Testis (tissue), 3 donors: Measurements from ENCODE around the gene ZC3H10. TPM values are rescaled to one million over a fixed set of nuclear protein-coding genes. Genes with fewer than 3 reads are reported as not detected.

ENCODE experiments used
- DNase-seq: peaks from one replicate; pipeline ENCODE4 v3.0.0-alpha.2; 2019
- H3K27ac ChIP-seq, 2 donors: fragments of 200-600 bp; sonication (generic); one replicate each; pipeline ENCODE4 v1.5.1; 2019
- H3K27me3 ChIP-seq: fragments of 200-600 bp; sonication (generic); one replicate; pipeline ENCODE4 v1.5.1; 2019
- H3K36me3 ChIP-seq: fragments of 200-600 bp; sonication (generic); one replicate; pipeline ENCODE4 v1.5.1; 2017; ENCODE audit warnings: low read depth; ENCODE audit errors: missing control alignments
- H3K4me1 ChIP-seq: fragments of 200-600 bp; sonication (generic); one replicate; pipeline ENCODE4 v1.5.1; 2019
- H3K4me3 ChIP-seq, 2 donors: fragments of 200-600 bp; sonication (generic); one replicate each; pipeline ENCODE4 v1.5.1; 2017 to 2019
- H3K9me3 ChIP-seq: fragments of 200-600 bp; sonication (generic); one replicate; pipeline ENCODE4 v1.5.1; 2017
- CTCF ChIP-seq, 3 experiments: fragments of 450-650 bp in 2 of 3; fragments of 200-600 bp in 1 of 3; sonication (generic) in 1 of 3; IDR thresholded peaks; one replicate each; pipeline ENCODE4 v1.5.1; 2016 to 2019; ENCODE audit warnings: antibody characterized with exemption in 3 of 3, mild to moderate bottlenecking in 2 of 3, moderate library complexity in 1 of 3
- POLR2A ChIP-seq: fragments of 450-650 bp; IDR thresholded peaks from one replicate; pipeline ENCODE4 v1.6.1; 2017; ENCODE audit warnings: antibody characterized with exemption, mild to moderate bottlenecking, moderate library complexity
- WGBS, 2 donors: methylation state at CpG; one replicate each; pipeline ENCODE4 v1.1.5; 2018; 5-methylcytosine and 5-hydroxymethylcytosine counted together
- intact Hi-C: fragments of 100-400 bp; cut with DNase I; formaldehyde crosslinking; loops from one replicate; pipeline ENCODE4 v1.15.1; 2023; ENCODE audit warnings: low total_unique reads
- polyA plus RNA-seq: library from polyadenylated mRNA; stranded (reverse); fragments of 350-450 nt; fragmentation: Illumina TruSeq; extraction: RNeasy Lipid Tissue Mini Kit (QIAGEN cat#74804); gene quantifications from one replicate; pipeline ENCODE4 v1.2.3, GENCODE V29; 2014; ENCODE audit warnings: low read depth, low replicate concordance; ENCODE audit not compliant: insufficient read depth
- total RNA-seq, 2 donors: library from RNA; depleted of rRNA; stranded (reverse); fragments of >200 nt; gene quantifications; one replicate each; pipeline ENCODE4 v1.2.3, GENCODE V29; 2016

Gene ZC3H10
- total and polyA plus RNA-seq, 3 donors from 2014 or later: 12.4 to 20.6 (median 16.2) TPM

DNA sequence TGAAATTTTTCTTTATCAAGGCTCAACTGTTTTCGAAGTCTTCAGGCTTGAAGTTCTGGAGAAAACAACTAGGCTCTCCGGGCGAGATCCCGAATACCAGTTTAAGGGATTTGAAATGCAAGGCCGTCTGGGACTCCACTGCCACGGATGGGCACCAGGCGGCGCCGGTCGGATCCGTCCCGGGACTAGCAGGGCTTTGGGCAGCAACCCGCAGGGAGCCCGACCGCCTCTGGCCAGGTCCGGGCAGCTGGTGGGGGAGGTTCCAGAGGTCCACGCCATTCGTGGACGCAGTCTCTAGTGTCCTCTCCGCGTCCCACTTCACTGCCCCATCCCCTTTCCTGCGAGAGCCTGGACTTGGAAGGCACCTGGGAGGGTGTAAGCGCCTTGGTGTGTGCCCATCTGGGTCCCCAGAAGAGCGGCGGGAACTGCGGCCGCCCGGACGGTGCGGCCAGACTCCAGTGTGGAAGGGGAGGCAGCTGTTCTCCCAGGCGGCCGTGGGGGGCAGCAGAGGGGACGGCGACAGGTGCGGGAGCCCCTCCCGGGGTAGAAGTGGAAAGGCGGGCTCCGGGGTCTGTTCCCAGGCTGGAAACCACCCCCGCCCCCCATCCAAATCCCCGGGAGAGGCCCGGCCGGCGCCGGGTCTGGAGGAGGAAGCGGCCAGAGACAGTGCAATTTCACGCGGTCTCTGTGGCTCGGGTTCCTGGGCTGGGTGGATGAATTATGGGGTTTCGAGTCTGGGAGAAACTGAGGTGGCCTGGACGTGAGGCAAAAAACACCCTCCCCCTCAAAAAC is 38.9 kb upstream of the ZC3H10 start:
- no peaks in the 10 kb centered on the region for H3K27me3 ChIP-seq
- H3K4me1 ChIP-seq: peaks cover 7% of the 10 kb centered on the region
- no peak overlapping the region for H3K27ac ChIP-seq
- peak overlapping the region; percentile 39 to 42 for H3K4me3 ChIP-seq
- H3K36me3 ChIP-seq: no peaks in the 10 kb centered on the region
- TF ChIP-seq POLR2A (no peak), CTCF (IDR thresholded peaks at IDR 0.05) (peak; percentile 31 to 69 (median 61))
- WGBS, 2 donors: 1% methylated on average over 16 to 50 of the region's 50 CpGs
- intact Hi-C loops: no loop called here
- DNase-seq: peak; percentile 76
- H3K9me3 ChIP-seq: no peaks in the 10 kb centered on the region

GRCh38 chr12:56079723-56080555 is 38.1 kb upstream of the ZC3H10 start, which contains the start of gene ERBB3:
Gene ERBB3 (plus strand): TSS chr12:56080165. CDS start chr12:56080301, 136 bp downstream.
- H3K27me3 ChIP-seq: no peaks in the 10 kb centered on the region
- no peaks in the 10 kb centered on the region for H3K36me3 ChIP-seq
- WGBS, 2 donors: 1 to 2% methylated on average over 15 to 54 of the region's 59 CpGs
- TF ChIP-seq POLR2A: no peak
- TF ChIP-seq CTCF (IDR thresholded peaks at IDR 0.05): no peak
- no peak within 1 kb of the TSS for H3K27ac ChIP-seq
- intact Hi-C loops: no loop called here
- peaks cover 7% of the 10 kb centered on the region for H3K4me1 ChIP-seq
- H3K9me3 ChIP-seq: no peaks in the 10 kb centered on the region
- peak within 1 kb of the TSS; percentile 39 to 42 for H3K4me3 ChIP-seq
- peak; percentile 29 for DNase-seq

DNA sequence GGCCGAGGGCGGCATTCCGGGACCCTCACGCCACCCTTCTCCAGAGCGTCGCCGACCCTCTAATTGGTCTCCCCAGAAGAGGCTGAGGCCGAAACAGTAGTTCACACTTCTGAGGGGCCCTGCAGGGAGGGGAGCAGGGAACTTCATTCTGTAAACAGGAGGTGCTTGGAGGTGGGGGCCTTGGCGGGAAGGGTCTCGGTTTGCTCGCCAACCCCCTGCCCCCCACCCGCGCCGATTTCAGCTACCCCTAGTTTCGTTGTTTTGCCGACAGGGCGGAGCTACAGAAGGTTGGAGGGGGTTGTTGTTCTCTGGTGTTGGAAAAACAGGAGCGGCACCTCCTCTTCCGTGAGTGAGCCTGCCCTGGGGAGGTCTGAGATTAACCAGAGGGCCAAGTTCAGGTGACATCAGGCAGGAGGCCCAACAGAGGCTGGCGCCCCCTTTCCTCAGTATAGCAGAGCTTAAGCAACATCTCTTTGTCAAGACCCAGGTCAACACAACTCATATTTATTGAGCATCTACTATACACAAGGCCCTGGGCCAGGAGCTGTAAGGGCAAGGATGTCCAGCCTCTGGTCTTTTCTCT is 37.4 kb upstream of the ZC3H10 start:
- WGBS, 2 donors: 17 to 59% methylated on average over 2 to 20 of the region's 20 CpGs
- intact Hi-C loops: no loop called here
- Histone ChIP-seq H3K4me3 (peak overlapping the region; percentile 39 to 42), H3K27me3 (no peaks in the 10 kb centered on the region), H3K27ac (no peak overlapping the region), H3K36me3 (no peaks in the 10 kb centered on the region), H3K4me1 (peaks cover 7% of the 10 kb centered on the region), H3K9me3 (no peaks in the 10 kb centered on the region)
- DNase-seq: no peak
- TF ChIP-seq CTCF (IDR thresholded peaks at IDR 0.05) (no peak), POLR2A (no peak)

- Histone ChIP-seq H3K4me1 (peaks cover 7% of the 10 kb centered on the region), H3K27ac (no peak overlapping the region), H3K36me3 (no peaks in the 10 kb centered on the region), H3K27me3 (no peaks in the 10 kb centered on the region), H3K9me3 (no peaks in the 10 kb centered on the region), H3K4me3 (no peak overlapping the region)
- no peak for DNase-seq
- intact Hi-C loops: no loop called here
- WGBS, 2 donors: 48 to 58% methylated on average over 6 of the region's 6 CpGs
- no peak for TF ChIP-seq POLR2A
- no peak for TF ChIP-seq CTCF (IDR thresholded peaks at IDR 0.05)
These were observed 36.4 kb upstream of the ZC3H10 start for GRCh38 chr12:56081393-56082347.
